GM12864 (cell line): ENCODE data around the gene KIFAP3.
"Not testable (repeated sequence)": the region's sequence is repeated elsewhere in the genome, so short reads cannot be mapped to it uniquely, and the experiment has no call there.

ENCODE experiments used
- DNase-seq: peaks from one replicate; pipeline ENCODE4 v3.0.0-alpha.2; 2011; ENCODE audit warnings: low read depth
- H3K4me3 ChIP-seq: 2 replicates; pipeline ENCODE4 v1.5.1; 2011; ENCODE audit warnings: mild to moderate bottlenecking, low read depth, low read length, control low read depth
- TF ChIP-seq, protein P1 (sequence below): IDR thresholded peaks from 2 replicates; pipeline ENCODE4 v1.5.1; 2011; ENCODE audit warnings: low read depth, mild to moderate bottlenecking, moderate library complexity, low read length, control low read depth, inconsistent platforms; ENCODE audit errors: missing control alignments

The KIFAP3 gene

DNA sequence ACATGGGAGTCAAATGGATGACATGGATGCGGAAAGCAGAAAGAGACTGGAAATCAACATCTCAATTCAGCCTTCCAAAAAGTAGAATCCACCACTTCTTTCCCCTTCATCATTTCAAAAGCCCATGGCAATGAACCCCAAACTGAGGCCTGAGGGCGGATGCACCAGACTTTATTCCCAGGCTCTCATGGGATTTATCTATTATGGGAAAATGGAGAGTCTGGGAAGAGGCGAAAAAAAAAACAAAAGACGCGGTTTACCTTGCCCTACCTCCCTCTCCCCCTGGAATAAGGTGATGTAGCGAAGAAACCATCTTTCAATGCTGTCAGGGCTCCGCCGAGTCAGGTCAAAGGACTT is 624 bp downstream of the KIFAP3 start:
- no peak for DNase-seq
- peak overlapping the region; percentile 81 for H3K4me3 ChIP-seq
- TF ChIP-seq, protein P1, sequence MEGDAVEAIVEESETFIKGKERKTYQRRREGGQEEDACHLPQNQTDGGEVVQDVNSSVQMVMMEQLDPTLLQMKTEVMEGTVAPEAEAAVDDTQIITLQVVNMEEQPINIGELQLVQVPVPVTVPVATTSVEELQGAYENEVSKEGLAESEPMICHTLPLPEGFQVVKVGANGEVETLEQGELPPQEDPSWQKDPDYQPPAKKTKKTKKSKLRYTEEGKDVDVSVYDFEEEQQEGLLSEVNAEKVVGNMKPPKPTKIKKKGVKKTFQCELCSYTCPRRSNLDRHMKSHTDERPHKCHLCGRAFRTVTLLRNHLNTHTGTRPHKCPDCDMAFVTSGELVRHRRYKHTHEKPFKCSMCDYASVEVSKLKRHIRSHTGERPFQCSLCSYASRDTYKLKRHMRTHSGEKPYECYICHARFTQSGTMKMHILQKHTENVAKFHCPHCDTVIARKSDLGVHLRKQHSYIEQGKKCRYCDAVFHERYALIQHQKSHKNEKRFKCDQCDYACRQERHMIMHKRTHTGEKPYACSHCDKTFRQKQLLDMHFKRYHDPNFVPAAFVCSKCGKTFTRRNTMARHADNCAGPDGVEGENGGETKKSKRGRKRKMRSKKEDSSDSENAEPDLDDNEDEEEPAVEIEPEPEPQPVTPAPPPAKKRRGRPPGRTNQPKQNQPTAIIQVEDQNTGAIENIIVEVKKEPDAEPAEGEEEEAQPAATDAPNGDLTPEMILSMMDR, result no peak

DNA sequence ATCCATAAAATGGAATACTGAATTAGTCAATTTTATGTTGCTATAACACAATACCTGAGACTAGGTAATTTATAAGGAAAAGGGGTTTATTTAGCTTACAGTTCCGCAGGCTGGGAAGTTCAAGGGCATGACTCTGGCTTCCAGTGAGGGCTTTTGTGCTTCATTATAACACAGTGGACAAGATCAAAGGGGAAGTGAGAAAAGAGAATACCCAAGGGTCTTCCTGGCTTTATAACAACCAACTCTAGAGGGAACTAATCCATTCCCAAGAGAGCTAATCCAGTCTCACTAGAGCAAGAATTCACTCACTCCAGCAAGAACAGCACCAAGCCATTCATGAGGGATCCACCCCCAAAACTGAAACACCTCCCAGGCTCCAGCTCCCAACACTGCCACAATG is 3.1 kb downstream of the KIFAP3 start:
- no peak overlapping the region for H3K4me3 ChIP-seq
- no peak for DNase-seq
- TF ChIP-seq, protein P1, result no peak

DNA sequence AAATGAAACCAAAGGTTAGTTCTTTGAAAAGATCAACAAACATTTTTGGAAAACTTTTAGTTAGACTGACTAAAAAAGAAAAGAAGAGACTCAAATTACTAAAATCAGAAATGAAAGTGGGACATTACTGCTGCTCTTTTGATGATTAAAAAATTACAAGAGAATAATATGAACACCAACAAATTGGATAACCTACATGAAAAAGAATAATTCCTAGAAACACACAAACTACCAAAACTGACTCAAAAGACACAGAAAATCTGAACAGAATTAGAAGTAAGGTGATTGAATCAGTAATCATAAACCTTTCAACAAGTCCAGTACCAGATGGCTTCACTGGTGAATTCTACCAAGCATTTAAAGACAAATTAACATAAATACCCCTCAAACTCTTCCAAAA is 5.6 kb downstream of the KIFAP3 start:
- no peak for DNase-seq
- peak overlapping the region; percentile 41; the same call in 1 of the 2 replicates for H3K4me3 ChIP-seq
- TF ChIP-seq, protein P1, result no peak

DNA sequence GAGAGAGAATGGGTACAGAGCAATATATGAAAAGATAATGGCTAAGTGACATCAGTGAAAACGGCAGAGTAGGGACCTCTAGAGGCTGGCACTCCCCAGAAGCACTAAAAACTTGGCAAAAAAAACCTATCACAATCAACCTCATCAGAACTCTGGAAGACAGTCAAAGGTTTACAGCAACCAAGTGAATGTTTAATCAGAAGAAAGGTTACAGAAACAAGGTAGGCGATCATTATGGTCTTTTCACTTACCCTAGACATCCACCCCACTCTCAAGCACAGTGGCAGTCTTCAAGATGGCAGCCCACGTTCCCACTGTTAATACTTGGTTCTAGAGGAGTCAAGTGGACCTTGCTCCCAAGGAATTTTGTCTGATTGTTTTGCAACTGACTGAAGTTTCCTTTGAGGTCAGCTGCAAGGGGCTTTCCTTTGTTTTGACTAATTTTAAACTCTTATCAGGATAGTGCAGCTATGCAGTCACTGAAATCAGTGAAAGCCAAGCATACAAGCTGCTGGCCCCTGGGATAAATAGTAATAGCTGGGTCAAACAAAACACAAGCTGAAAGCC is 7.2 kb downstream of the KIFAP3 start:
- no peak for DNase-seq
- TF ChIP-seq, protein P1, result peak; percentile 9

DNA sequence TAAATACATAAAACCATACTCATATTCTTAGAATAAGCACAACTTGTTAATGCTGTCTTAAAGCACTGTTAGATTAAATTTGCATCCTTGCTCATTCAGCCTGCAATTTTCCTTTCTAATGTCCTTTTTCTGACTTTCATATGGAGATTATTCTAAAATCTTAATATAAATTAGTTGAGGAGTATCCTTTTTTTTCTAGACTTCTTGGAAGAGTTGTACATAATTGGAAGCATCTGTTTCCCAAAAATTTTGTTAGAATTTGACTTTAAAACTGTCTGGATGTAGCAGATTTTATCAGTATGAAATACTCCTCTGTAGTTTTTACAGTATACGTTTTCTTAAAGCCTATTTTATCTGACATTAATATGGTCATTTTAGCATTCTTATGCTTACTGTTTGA is 9.7 kb downstream of the KIFAP3 start:
- TF ChIP-seq, protein P1, result no peak
- no peak overlapping the region for H3K4me3 ChIP-seq
- DNase-seq, result no peak

More for the DNA sequence above, 7.2 kb downstream of the KIFAP3 start:
- H3K4me3 ChIP-seq, result no peak overlapping the region; the same call in 1 of the 2 replicates

DNA sequence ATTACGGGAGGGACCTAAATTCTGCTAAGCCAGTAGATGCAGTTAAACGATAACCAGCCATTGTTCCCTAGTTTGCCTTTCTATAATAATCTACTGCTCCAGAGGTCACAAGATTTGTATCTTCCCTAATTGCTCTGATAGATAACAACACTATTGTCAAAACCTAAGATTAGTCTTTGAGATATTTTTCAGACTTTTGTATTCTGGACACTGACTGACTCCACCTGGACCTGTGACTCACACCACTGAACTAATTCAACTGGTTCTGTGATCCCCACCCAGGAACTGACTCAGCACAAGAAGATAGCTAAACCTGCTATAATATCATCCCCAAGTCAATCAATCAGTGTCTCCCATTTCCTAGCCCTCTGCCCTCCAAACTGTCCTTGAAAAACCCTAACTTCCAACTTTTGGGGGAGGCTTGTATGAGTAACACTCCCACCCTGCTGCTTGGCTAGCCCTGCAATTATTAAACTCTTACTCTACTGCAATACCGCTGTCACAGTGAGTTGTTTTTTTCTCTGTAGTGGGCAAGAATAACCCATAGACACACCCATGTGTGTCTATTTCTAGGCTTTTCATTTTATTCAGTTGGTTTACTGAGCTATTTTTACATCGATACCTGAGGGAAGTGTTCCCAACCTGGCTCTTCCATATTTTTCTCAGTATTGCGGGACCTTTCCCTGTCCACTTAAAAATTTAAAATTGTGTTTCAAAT is 11.2 kb downstream of the KIFAP3 start:
- H3K4me3 ChIP-seq, result no peak overlapping the region
- TF ChIP-seq, protein P1, result no peak
- DNase-seq, result no peak

DNA sequence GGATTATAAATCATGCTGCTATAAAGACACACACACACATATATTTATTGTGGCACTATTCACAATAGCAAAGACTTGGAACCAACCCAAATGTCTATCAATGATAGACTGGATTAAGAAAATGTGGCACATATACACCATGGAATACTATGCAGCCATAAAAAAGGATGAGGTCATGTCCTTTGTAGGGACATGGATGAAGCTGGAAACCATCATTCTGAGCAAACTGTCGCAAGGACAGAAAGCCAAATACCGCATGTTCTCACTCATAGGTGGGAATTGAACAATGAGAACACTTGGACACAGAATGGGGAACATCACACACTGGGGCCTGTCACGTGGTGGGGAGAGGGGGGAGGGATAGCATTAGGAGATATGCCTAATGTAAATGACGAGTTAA is 12.8 kb downstream of the KIFAP3 start:
- DNase-seq, result not testable (repeated sequence)

DNA sequence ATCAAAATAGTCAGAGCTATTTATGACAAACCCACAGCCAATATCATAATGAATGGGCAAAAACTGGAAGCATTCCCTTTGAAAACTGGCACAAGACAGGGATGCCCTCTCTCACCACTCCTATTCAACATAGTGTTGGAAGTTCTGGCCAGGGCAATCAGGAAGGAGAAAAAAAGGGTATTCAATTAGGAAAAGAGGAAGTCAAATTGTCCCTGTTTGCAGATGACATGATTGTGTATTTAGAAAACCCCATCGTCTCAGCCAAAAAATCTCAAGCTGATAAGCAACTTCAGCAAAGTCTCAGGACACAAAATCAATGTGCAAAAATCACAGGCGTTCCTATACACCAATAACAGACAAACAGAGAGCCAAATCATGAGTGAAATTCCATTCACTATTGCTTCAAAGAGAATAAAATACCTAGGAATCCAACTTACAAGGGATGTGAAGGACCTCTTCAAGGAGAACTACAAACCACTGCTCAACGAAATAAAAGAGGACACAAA is 14.4 kb downstream of the KIFAP3 start:
- DNase-seq, H3K4me3 ChIP-seq: not testable (repeated sequence)

More for the DNA sequence above, 12.8 kb downstream of the KIFAP3 start:
- H3K4me3 ChIP-seq, result not testable (repeated sequence)
